ENCODE data around the gene ICAM2. TPM values are rescaled to one million over a fixed set of nuclear protein-coding genes. Genes with fewer than 3 reads are reported as not detected.
A peak's percentile ranks its signal among the peaks of the same experiment; 100 is the strongest.
"Not testable (repeated sequence)": the region's sequence is repeated elsewhere in the genome, so short reads cannot be mapped to it uniquely, and the experiment has no call there.

ICAM2 gene
- total RNA-seq, 1 donor from 2014 or later: not detected

DNA sequence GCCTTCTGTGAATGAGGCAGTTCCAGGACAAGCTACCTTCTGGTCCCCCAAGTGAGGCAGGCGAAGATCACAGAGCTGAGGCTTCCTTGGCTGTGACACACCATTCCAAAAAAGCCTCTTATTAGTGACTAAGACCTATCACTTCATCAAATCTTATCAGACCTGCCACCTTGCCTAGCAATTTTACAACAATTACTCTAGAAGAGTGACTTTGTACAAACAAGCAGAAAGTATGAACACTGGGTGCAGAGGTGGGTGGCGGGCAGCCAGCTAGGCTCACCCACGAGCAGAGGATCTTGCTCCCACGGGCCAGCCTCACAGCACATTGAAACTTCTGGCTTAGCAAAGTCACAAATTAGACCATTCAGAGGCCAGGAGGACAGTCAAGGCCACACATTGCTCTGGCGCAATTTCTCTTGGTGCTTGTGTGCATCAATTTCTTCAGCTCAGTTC is 2.2 kb upstream of the ICAM2 start:
- Mint-ChIP-seq H3K27ac (ENCODE audit: unreplicated experiment) (no peak overlapping the region), H3K4me3 (ENCODE audit: unreplicated experiment) (no peak overlapping the region), H3K4me1 (ENCODE audit: low read depth, unreplicated experiment) (peaks cover 2% of the 10 kb centered on the region), H3K36me3 (ENCODE audit: unreplicated experiment) (peaks cover 2% of the 10 kb centered on the region), H3K9me3 (ENCODE audit: unreplicated experiment) (peaks cover 4% of the 10 kb centered on the region), H3K27me3 (ENCODE audit: unreplicated experiment) (peaks cover 6% of the 10 kb centered on the region)
- DNase-seq: no peak
- TF ChIP-seq, protein P1, sequence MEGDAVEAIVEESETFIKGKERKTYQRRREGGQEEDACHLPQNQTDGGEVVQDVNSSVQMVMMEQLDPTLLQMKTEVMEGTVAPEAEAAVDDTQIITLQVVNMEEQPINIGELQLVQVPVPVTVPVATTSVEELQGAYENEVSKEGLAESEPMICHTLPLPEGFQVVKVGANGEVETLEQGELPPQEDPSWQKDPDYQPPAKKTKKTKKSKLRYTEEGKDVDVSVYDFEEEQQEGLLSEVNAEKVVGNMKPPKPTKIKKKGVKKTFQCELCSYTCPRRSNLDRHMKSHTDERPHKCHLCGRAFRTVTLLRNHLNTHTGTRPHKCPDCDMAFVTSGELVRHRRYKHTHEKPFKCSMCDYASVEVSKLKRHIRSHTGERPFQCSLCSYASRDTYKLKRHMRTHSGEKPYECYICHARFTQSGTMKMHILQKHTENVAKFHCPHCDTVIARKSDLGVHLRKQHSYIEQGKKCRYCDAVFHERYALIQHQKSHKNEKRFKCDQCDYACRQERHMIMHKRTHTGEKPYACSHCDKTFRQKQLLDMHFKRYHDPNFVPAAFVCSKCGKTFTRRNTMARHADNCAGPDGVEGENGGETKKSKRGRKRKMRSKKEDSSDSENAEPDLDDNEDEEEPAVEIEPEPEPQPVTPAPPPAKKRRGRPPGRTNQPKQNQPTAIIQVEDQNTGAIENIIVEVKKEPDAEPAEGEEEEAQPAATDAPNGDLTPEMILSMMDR (IDR thresholded peaks at IDR 0.05; ENCODE audit: partially characterized antibody, unreplicated experiment): no peak

DNA sequence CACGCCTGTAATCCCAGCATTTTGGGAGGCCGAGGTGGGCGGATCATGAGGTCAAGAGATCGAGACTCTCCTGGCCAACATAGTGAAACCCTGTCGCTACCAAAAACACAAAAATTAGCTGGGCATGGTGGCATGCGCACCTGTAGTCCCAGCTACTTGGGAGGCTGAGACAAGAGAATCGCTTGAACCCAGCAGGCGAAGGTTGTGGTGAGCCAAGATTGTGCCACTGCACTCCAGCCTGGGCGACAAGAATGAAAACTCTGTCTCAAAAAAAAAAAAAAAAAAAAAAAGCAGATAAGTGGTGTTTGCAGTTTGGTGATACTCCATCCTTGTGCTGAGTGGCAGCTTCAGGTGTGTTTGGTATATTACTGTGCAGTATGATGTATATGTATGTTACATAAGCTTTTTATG is 877 bp downstream of the ICAM2 start:
- not testable (repeated sequence) for H3K9me3 Mint-ChIP-seq (ENCODE audit: unreplicated experiment); H3K36me3 Mint-ChIP-seq (ENCODE audit: unreplicated experiment); H3K4me1 Mint-ChIP-seq (ENCODE audit: low read depth, unreplicated experiment); H3K27me3 Mint-ChIP-seq (ENCODE audit: unreplicated experiment); DNase-seq; H3K27ac Mint-ChIP-seq (ENCODE audit: unreplicated experiment); H3K4me3 Mint-ChIP-seq (ENCODE audit: unreplicated experiment)

DNA sequence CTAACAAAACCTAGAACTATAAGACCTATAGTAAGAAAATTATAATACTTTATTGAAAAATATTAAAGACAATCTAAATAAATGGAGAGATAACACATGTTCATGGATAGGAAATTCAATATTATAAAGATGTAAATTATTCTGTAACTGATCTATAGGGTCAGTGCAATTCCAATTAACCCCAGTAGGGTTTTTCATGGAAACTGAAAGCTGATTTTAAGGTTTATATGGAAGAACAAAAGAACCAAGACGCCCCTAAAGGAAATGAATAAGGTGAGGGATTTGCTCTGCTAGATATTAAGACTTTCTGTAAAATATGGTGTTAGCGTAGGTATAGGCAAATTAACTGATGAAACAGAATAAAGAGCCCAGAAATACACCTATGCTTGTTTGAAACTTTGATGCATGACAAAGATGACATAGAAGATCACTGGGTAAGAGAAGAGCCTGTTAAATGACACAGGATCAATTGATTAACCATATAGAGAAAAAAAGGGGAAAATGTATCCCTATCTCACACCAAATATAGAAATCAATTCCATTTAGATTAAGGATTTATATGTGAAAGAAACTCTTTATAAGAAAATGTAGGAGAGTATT is 3.0 kb downstream of the ICAM2 start:
- TF ChIP-seq, protein P1 (IDR thresholded peaks at IDR 0.05; ENCODE audit: partially characterized antibody, unreplicated experiment): peak; percentile 63
- Mint-ChIP-seq H3K27ac (ENCODE audit: unreplicated experiment) (no peak overlapping the region), H3K4me3 (ENCODE audit: unreplicated experiment) (no peak overlapping the region), H3K4me1 (ENCODE audit: low read depth, unreplicated experiment) (no peaks in the 10 kb centered on the region), H3K9me3 (ENCODE audit: unreplicated experiment) (peaks cover 4% of the 10 kb centered on the region), H3K36me3 (ENCODE audit: unreplicated experiment) (peaks cover 5% of the 10 kb centered on the region), H3K27me3 (ENCODE audit: unreplicated experiment) (peaks cover 4% of the 10 kb centered on the region)
- DNase-seq: no peak

DNA sequence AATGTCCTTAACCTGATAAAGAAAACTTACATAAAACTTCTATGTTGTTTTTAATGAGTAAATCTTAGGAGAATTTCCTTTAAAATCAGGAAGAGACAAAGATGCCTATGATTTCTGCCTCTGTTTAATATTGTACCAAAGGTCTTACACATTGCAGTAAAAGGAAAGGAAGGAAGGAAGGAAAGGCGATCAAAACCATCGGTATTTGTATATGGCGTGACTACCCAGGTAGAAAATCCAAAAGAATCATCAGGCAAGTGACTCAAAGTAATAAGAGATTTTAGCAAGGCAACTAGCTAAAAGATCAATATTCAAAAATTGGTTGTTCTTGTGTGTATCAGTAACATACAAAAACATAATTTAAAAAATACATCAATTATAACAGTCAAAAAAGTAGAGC is 3.5 kb downstream of the ICAM2 start:
- DNase-seq: no peak
- Mint-ChIP-seq H3K4me1 (ENCODE audit: low read depth, unreplicated experiment) (no peaks in the 10 kb centered on the region), H3K4me3 (ENCODE audit: unreplicated experiment) (no peak overlapping the region), H3K27me3 (ENCODE audit: unreplicated experiment) (peaks cover 5% of the 10 kb centered on the region), H3K9me3 (ENCODE audit: unreplicated experiment) (peaks cover 4% of the 10 kb centered on the region), H3K36me3 (ENCODE audit: unreplicated experiment) (peaks cover 5% of the 10 kb centered on the region), H3K27ac (ENCODE audit: unreplicated experiment) (no peak overlapping the region)
- TF ChIP-seq, protein P1 (IDR thresholded peaks at IDR 0.05; ENCODE audit: partially characterized antibody, unreplicated experiment): no peak

DNA sequence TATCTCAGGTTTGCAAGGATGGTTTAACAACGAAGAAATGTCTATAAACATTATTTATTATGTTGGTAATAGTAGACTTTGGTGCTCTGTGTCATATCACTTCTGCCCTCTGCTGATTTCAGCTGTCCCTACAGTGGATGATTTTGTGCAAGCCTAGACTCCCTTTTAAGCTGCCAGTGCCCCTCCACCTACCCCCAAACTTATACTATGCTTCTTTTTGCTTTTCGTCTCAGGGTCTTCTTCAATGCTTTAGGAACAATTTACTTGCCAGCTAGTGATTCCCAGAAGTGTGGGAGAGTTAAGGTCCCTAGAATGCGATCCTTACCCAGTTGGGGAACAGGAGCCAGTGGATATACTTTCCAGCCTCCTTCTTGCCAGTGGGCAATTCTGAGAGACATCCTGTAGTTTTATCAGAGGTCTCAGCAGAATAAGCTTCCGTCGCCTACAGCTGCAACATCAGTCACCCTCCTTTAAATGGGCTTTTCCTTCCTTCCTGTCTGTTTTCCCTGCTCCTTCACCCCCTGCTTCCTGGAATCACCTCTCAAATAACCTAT is 4.1 kb downstream of the ICAM2 start:
- peaks cover 3% of the 10 kb centered on the region for H3K9me3 Mint-ChIP-seq (ENCODE audit: unreplicated experiment)
- H3K4me1 Mint-ChIP-seq (ENCODE audit: low read depth, unreplicated experiment): no peaks in the 10 kb centered on the region
- no peak overlapping the region for H3K4me3 Mint-ChIP-seq (ENCODE audit: unreplicated experiment)
- H3K27ac Mint-ChIP-seq (ENCODE audit: unreplicated experiment): no peak overlapping the region
- peaks cover 4% of the 10 kb centered on the region for H3K27me3 Mint-ChIP-seq (ENCODE audit: unreplicated experiment)
- peaks cover 5% of the 10 kb centered on the region for H3K36me3 Mint-ChIP-seq (ENCODE audit: unreplicated experiment)
- no peak for DNase-seq
- TF ChIP-seq, protein P1 (IDR thresholded peaks at IDR 0.05; ENCODE audit: partially characterized antibody, unreplicated experiment): no peak
